ENCODE data around the gene MLPH.

- TF ChIP-seq CEBPB (IDR thresholded peaks at IDR 0.05) (no peak), TAF1 (IDR thresholded peaks at IDR 0.05; ENCODE audit: low read depth) (no peak), CREB1 (IDR thresholded peaks at IDR 0.05; ENCODE audit: low read depth) (no peak), EP300 (IDR thresholded peaks at IDR 0.05; ENCODE audit: borderline replicate concordance) (no peak), RAD21 (IDR thresholded peaks at IDR 0.05; ENCODE audit: low read depth) (no peak), EGR1 (IDR thresholded peaks at IDR 0.05) (no peak), MAX (IDR thresholded peaks at IDR 0.05) (no peak), NFIC (IDR thresholded peaks at IDR 0.05) (no peak), YY1 (IDR thresholded peaks at IDR 0.05; ENCODE audit: low read depth) (no peak), USF1 (IDR thresholded peaks at IDR 0.05) (no peak), TEAD4 (IDR thresholded peaks at IDR 0.05) (no peak), REST (IDR thresholded peaks at IDR 0.05; ENCODE audit: low read depth) (no peak), TCF12 (IDR thresholded peaks at IDR 0.05; ENCODE audit: low read depth) (no peak), FOXM1 (IDR thresholded peaks at IDR 0.05; ENCODE audit: borderline replicate concordance, low read depth) (no peak)
These were observed 94.3 kb downstream of the MLPH start for GRCh38 chr2:237581326-237581725.
